ENCODE data around the gene CDC42EP2.
A peak's percentile ranks its signal among the peaks of the same experiment; 100 is the strongest.

Gene CDC42EP2

GRCh38 chr11:65355013-65355775 is 40.5 kb downstream of the CDC42EP2 start:
- no peaks in the 10 kb centered on the region for H3K9me3 ChIP-seq (ENCODE audit: control insufficient read depth, low read length)
- peaks cover 5% of the 10 kb centered on the region for H3K36me3 ChIP-seq (ENCODE audit: control insufficient read depth, insufficient read depth, low read length)
- peaks cover 20% of the 10 kb centered on the region for H3K27me3 ChIP-seq (ENCODE audit: control insufficient read depth, insufficient read depth, low read length)
- H3K4me3 ChIP-seq (ENCODE audit: low read length) = peak overlapping the region; percentile 25
- H3K4me1 ChIP-seq (ENCODE audit: control insufficient read depth, insufficient read depth, low read length) = peaks cover 26% of the 10 kb centered on the region
- H3K9ac ChIP-seq (ENCODE audit: low read length) = peak overlapping the region; percentile 37

- peaks cover 26% of the 10 kb centered on the region for H3K4me1 ChIP-seq (ENCODE audit: control insufficient read depth, insufficient read depth, low read length)
- no peaks in the 10 kb centered on the region for H3K9me3 ChIP-seq (ENCODE audit: control insufficient read depth, low read length)
- H3K27me3 ChIP-seq (ENCODE audit: control insufficient read depth, insufficient read depth, low read length) = peaks cover 20% of the 10 kb centered on the region
- peak overlapping the region; percentile 1 for H3K4me3 ChIP-seq (ENCODE audit: low read length)
- H3K36me3 ChIP-seq (ENCODE audit: control insufficient read depth, insufficient read depth, low read length) = peaks cover 5% of the 10 kb centered on the region
- H3K9ac ChIP-seq (ENCODE audit: low read length) = peak overlapping the region; percentile 13
Observed at GRCh38 chr11:65355776-65356393, 41.2 kb downstream of the CDC42EP2 start.

- Histone ChIP-seq H3K27me3 (ENCODE audit: control insufficient read depth, insufficient read depth, low read length) (peaks cover 20% of the 10 kb centered on the region), H3K4me1 (ENCODE audit: control insufficient read depth, insufficient read depth, low read length) (peaks cover 26% of the 10 kb centered on the region), H3K36me3 (ENCODE audit: control insufficient read depth, insufficient read depth, low read length) (peaks cover 4% of the 10 kb centered on the region), H3K9me3 (ENCODE audit: control insufficient read depth, low read length) (no peaks in the 10 kb centered on the region), H3K9ac (ENCODE audit: low read length) (no peak overlapping the region), H3K4me3 (ENCODE audit: low read length) (no peak overlapping the region)
Observed at GRCh38 chr11:65356394-65356972, 41.8 kb downstream of the CDC42EP2 start.

DNA sequence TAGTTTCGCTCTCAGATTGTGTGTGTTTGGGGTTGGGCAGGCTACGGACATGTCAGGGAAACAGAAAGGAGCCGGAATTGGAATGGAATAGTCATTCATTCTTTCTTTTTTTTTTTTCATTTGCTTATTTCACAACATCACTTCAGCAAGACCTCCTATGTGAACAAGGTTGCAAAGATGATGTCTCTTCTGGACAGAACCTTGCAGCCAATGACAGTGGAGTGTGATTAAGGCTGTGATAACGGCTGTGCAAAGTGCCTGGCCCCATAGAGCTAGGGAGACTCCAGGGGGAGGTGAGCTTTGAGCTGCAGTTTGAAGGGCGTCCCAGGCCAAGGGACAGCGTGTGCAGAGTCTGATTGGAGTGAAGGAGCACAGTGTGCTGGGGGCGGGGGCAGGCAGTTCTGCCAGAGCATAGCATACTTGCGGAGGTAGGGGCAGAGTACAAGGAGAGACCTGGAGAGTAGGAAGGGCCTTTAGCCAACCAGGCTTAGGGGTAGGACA is 43.2 kb downstream of the CDC42EP2 start:
- Histone ChIP-seq H3K4me1 (ENCODE audit: control insufficient read depth, insufficient read depth, low read length) (peaks cover 26% of the 10 kb centered on the region), H3K36me3 (ENCODE audit: control insufficient read depth, insufficient read depth, low read length) (no peaks in the 10 kb centered on the region), H3K9ac (ENCODE audit: low read length) (no peak overlapping the region), H3K9me3 (ENCODE audit: control insufficient read depth, low read length) (no peaks in the 10 kb centered on the region), H3K4me3 (ENCODE audit: low read length) (no peak overlapping the region), H3K27me3 (ENCODE audit: control insufficient read depth, insufficient read depth, low read length) (peaks cover 20% of the 10 kb centered on the region)

- Histone ChIP-seq H3K4me1 (ENCODE audit: control insufficient read depth, insufficient read depth, low read length) (peaks cover 17% of the 10 kb centered on the region), H3K27me3 (ENCODE audit: control insufficient read depth, insufficient read depth, low read length) (no peaks in the 10 kb centered on the region), H3K4me3 (ENCODE audit: low read length) (no peak overlapping the region), H3K36me3 (ENCODE audit: control insufficient read depth, insufficient read depth, low read length) (no peaks in the 10 kb centered on the region), H3K9me3 (ENCODE audit: control insufficient read depth, low read length) (no peaks in the 10 kb centered on the region), H3K9ac (ENCODE audit: low read length) (no peak overlapping the region)
Observed at GRCh38 chr11:65362320-65362931, 47.8 kb downstream of the CDC42EP2 start.

- H3K9ac ChIP-seq (ENCODE audit: low read length) = no peak overlapping the region
- no peaks in the 10 kb centered on the region for H3K36me3 ChIP-seq (ENCODE audit: control insufficient read depth, insufficient read depth, low read length)
- H3K27me3 ChIP-seq (ENCODE audit: control insufficient read depth, insufficient read depth, low read length) = no peaks in the 10 kb centered on the region
- no peaks in the 10 kb centered on the region for H3K9me3 ChIP-seq (ENCODE audit: control insufficient read depth, low read length)
- H3K4me3 ChIP-seq (ENCODE audit: low read length) = no peak overlapping the region
- H3K4me1 ChIP-seq (ENCODE audit: control insufficient read depth, insufficient read depth, low read length) = peaks cover 11% of the 10 kb centered on the region
Observed at GRCh38 chr11:65362966-65363365, 48.3 kb downstream of the CDC42EP2 start.

GRCh38 chr11:65363770-65364169 is 49.1 kb downstream of the CDC42EP2 start:
- Histone ChIP-seq H3K9ac (ENCODE audit: low read length) (no peak overlapping the region), H3K9me3 (ENCODE audit: control insufficient read depth, low read length) (no peaks in the 10 kb centered on the region), H3K4me3 (ENCODE audit: low read length) (no peak overlapping the region), H3K36me3 (ENCODE audit: control insufficient read depth, insufficient read depth, low read length) (no peaks in the 10 kb centered on the region), H3K4me1 (ENCODE audit: control insufficient read depth, insufficient read depth, low read length) (peaks cover 10% of the 10 kb centered on the region), H3K27me3 (ENCODE audit: control insufficient read depth, insufficient read depth, low read length) (no peaks in the 10 kb centered on the region)

DNA sequence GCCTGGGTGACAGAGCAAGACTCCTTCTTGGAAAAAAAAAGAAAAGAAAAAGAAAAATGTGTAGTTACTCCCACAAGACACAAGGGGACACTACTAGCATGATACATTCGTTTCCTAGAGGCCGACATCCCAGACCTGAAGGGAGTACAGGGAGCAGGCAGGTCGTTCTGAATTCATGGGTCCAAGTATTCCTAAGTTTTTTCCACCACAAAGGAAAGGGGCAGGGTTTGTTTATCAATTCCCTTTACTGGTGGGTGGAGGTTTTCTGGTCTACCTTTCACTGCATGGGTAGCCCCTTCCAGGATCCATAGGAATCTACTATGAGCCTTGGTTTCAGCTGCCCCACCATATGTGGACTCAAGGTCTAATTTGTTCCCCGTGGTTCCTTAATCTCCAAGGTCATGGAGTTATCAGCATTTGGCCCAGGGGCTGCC is 51.7 kb downstream of the CDC42EP2 start:
- H3K9ac ChIP-seq (ENCODE audit: low read length) = no peak overlapping the region
- H3K4me1 ChIP-seq (ENCODE audit: control insufficient read depth, insufficient read depth, low read length) = peaks cover 24% of the 10 kb centered on the region
- H3K9me3 ChIP-seq (ENCODE audit: control insufficient read depth, low read length) = no peaks in the 10 kb centered on the region
- H3K27me3 ChIP-seq (ENCODE audit: control insufficient read depth, insufficient read depth, low read length) = no peaks in the 10 kb centered on the region
- H3K36me3 ChIP-seq (ENCODE audit: control insufficient read depth, insufficient read depth, low read length) = no peaks in the 10 kb centered on the region
- no peak overlapping the region for H3K4me3 ChIP-seq (ENCODE audit: low read length)

- Histone ChIP-seq H3K9ac (ENCODE audit: low read length) (peak overlapping the region; percentile 50), H3K36me3 (ENCODE audit: control insufficient read depth, insufficient read depth, low read length) (no peaks in the 10 kb centered on the region), H3K27me3 (ENCODE audit: control insufficient read depth, insufficient read depth, low read length) (no peaks in the 10 kb centered on the region), H3K4me1 (ENCODE audit: control insufficient read depth, insufficient read depth, low read length) (peaks cover 34% of the 10 kb centered on the region), H3K4me3 (ENCODE audit: low read length) (peak overlapping the region; percentile 20), H3K9me3 (ENCODE audit: control insufficient read depth, low read length) (no peaks in the 10 kb centered on the region)
Observed at GRCh38 chr11:65370659-65371049, 56.0 kb downstream of the CDC42EP2 start.
